Adrenal gland (tissue), 12 donors: ENCODE results near the gene KCNK2. TPM values are rescaled to one million over a fixed set of nuclear protein-coding genes. Genes with fewer than 3 reads are reported as not detected.

Experiments
- DNase-seq, 7 donors: peaks; one replicate each; pipeline ENCODE4 v3.0.0-alpha.2; 2019 to 2020
- H3K27ac ChIP-seq, 5 donors: fragments of 200-600 bp; sonication (generic) in 4 of 5; 1 replicate in 3 of 5; 2 replicates in 2 of 5; pipeline versions ENCODE4 v1.5.1 to v1.8.0; 2016 to 2020; ENCODE audit warnings: mild to moderate bottlenecking in 1 of 5
- H3K27me3 ChIP-seq: fragments of 200-600 bp; 2 replicates; pipeline ENCODE4 v1.8.0; 2021
- H3K36me3 ChIP-seq, 2 donors: fragments of 200-600 bp; replicated peaks in 1 of 2; 1 replicate in 1 of 2; 2 replicates in 1 of 2; pipeline versions ENCODE4 v1.5.1 to v1.8.0; 2018 to 2022
- H3K4me1 ChIP-seq, 2 donors: fragments of 200-600 bp; replicated peaks in 1 of 2; 1 replicate in 1 of 2; 2 replicates in 1 of 2; pipeline versions ENCODE4 v1.5.1 to v1.8.0; 2018 to 2021
- H3K4me3 ChIP-seq, 4 donors: fragments of 200-600 bp; sonication (generic) in 3 of 4; one replicate each; pipeline ENCODE4 v1.5.1; 2016 to 2018
- H3K9me3 ChIP-seq, 3 donors: fragments of 200-600 bp; sonication (generic) in 1 of 3; replicated peaks in 1 of 3; 1 replicate in 2 of 3; 2 replicates in 1 of 3; pipeline versions ENCODE4 v1.5.1 to v1.8.0; 2016 to 2021
- CTCF ChIP-seq, 6 experiments: fragments of 450-650 bp in 4 of 6; fragments of 200-600 bp in 2 of 6; sonication (generic) in 1 of 6; IDR thresholded peaks; 1 replicate in 5 of 6; 2 replicates in 1 of 6; pipeline versions ENCODE4 v1.5.1 to v1.8.0; 2016 to 2021; ENCODE audit warnings: antibody characterized with exemption in 6 of 6, mild to moderate bottlenecking in 2 of 6, moderate library complexity in 1 of 6
- POLR2A ChIP-seq, 2 donors: fragments of 450-650 bp; IDR thresholded peaks; one replicate each; pipeline ENCODE4 v1.6.1; 2017; ENCODE audit warnings: antibody characterized with exemption in 2 of 2, mild to moderate bottlenecking in 2 of 2, moderate library complexity in 1 of 2
- WGBS, 4 donors: extraction: QIAGEN DNeasy Blood & Tissue Kit in 2 of 4; methylation state at CpG; one replicate each; pipeline versions ENCODE4 v1.1.5 to v1.1.7; 2013 to 2017; 5-methylcytosine and 5-hydroxymethylcytosine counted together
- intact Hi-C, 2 donors: fragments of 100-400 bp; cut with DNase I; formaldehyde crosslinking; loops; one replicate each; pipeline versions ENCODE4 v1.14.1 to v1.15.0; 2022 to 2023
- polyA plus RNA-seq, 3 donors: library from polyadenylated mRNA; stranded (reverse); fragments of 200-250 nt in 2 of 3; fragments of 350-450 nt in 1 of 3; fragmentation: Illumina TruSeq in 1 of 3; extraction: RNeasy Lipid Tissue Mini Kit (QIAGEN cat#74804) in 1 of 3; gene quantifications; one replicate each; pipeline ENCODE4 v1.2.3, GENCODE V29; 2013 to 2014
- total RNA-seq, 9 donors: library from RNA; depleted of rRNA in 4 of 9; stranded (reverse); fragments of >200 nt in 4 of 9; fragments of 120-200 nt in 1 of 9; fragmentation: NEBNext Ultra II Directional in 1 of 9; extraction: Animal tissue kit (Norgen Biotek cat#: 25700) in 1 of 9; gene quantifications; one replicate each; pipeline versions ENCODE4 v1.1.0 to v1.2.4, GENCODE V29; 2013 to 2023
- donor health status: healthy with polysubstance abuse.
- donor health status: Bipolar disorder and iron deficiency.
- donor health status: DM: yes; HTN: yes; CAD: no.
- donor health status: DM: no; HTN: no; CAD: no.
- donor health status: DM: no; HTN: no; CAD: no.
- donor health status: DM: yes; HTN: yes; CAD: no.

KCNK2 gene
- total and polyA plus RNA-seq, 12 donors, result 13.8 to 138 (median 82.9) TPM

GRCh38 chr1:215133532-215133931, 51.0 kb downstream of the KCNK2 start:
- TF ChIP-seq CTCF (IDR thresholded peaks at IDR 0.05) (no peak), POLR2A (IDR thresholded peaks at IDR 0.05) (no peak)
- Histone ChIP-seq H3K4me3 (no peak overlapping the region), H3K4me1 (peaks cover 0 to 14% of the 10 kb centered on the region in 2 donors), H3K36me3 (no peaks in the 10 kb centered on the region), H3K27ac (no peak overlapping the region), H3K9me3 (no peaks in the 10 kb centered on the region), H3K27me3 (no peaks in the 10 kb centered on the region)
- no peak for DNase-seq
- intact Hi-C loops, result no loop called here
- 82 to 98% (median 91%) methylated on average over 1 of the region's 1 CpG for WGBS, 4 donors

DNA sequence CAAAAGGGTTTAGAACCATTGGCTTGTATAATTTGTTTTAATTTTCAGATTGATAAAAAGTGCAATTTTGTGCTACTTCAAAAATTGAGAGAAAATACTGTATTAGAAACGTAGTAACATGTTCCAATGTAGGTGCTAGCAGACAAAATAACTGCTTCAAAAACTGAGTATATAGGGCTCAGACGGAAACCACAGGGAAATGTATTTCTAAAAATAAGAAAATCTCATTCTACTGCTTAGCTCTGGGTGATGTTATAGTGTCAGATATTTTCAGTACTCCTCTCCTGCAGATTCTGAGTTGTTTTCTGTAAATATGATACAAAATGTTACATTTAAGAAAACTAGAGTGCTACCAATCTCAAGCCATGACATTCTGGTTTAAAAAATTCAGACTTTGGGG, 55.4 kb downstream of the KCNK2 start:
- Histone ChIP-seq H3K4me3 (no peak overlapping the region), H3K27me3 (no peaks in the 10 kb centered on the region), H3K9me3 (no peaks in the 10 kb centered on the region), H3K27ac (no peak overlapping the region), H3K36me3 (no peaks in the 10 kb centered on the region), H3K4me1 (peaks cover 0 to 4% of the 10 kb centered on the region in 2 donors)
- TF ChIP-seq POLR2A (IDR thresholded peaks at IDR 0.05), result no peak
- no peak for DNase-seq
- 45 to 84% (median 56%) methylated on average over 2 of the region's 2 CpGs for WGBS, 4 donors
- intact Hi-C loops, result no loop called here

GRCh38 chr1:215140135-215140534, 57.6 kb downstream of the KCNK2 start:
- no peak for DNase-seq
- Histone ChIP-seq H3K9me3 (no peaks in the 10 kb centered on the region), H3K27ac (no peak overlapping the region), H3K4me3 (no peak overlapping the region), H3K36me3 (no peaks in the 10 kb centered on the region), H3K4me1 (no peaks in the 10 kb centered on the region), H3K27me3 (no peaks in the 10 kb centered on the region)
- intact Hi-C loops, result no loop called here
- TF ChIP-seq POLR2A (IDR thresholded peaks at IDR 0.05), result no peak
- no peak for TF ChIP-seq CTCF (IDR thresholded peaks at IDR 0.05)
- WGBS, 4 donors, result 81 to 100% (median 94%) methylated on average over 1 of the region's 1 CpG

DNA sequence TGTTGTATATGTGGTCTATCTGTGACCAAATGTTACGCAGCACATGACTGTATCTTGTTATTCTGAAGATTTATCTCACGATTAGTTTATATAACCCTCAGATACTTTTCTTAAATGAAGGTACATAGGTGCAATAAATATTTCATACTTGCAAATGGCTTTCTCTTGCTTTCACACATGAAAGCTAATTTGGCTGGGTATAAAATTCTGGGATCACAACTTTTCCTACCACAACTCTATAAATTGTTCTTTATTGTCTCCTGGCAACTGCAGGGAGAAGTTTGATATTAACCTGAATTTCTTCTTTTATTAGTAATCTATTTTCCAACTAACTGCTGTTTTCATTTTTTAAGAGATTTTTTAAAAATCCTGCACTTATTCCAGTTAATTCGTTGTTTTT, 58.9 kb downstream of the KCNK2 start:
- H3K9me3 ChIP-seq, result no peaks in the 10 kb centered on the region
- DNase-seq, result no peak
- intact Hi-C loops, result no loop called here
- H3K36me3 ChIP-seq, result no peaks in the 10 kb centered on the region
- no peak overlapping the region for H3K4me3 ChIP-seq
- TF ChIP-seq CTCF (IDR thresholded peaks at IDR 0.05), result no peak
- TF ChIP-seq POLR2A (IDR thresholded peaks at IDR 0.05), result no peak
- H3K27ac ChIP-seq, result no peak overlapping the region
- 92 to 98% (median 96%) methylated on average over 3 of the region's 3 CpGs for WGBS, 4 donors
- H3K27me3 ChIP-seq, result no peaks in the 10 kb centered on the region
- peaks cover 0 to 5% of the 10 kb centered on the region in 2 donors for H3K4me1 ChIP-seq

GRCh38 chr1:215143497-215143896, 61.0 kb downstream of the KCNK2 start:
- 93 to 100% (median 96%) methylated on average over 2 of the region's 2 CpGs for WGBS, 4 donors
- H3K27ac ChIP-seq, result no peak overlapping the region
- intact Hi-C loops, result no loop called here

More at GRCh38 chr1:215143497-215143896, 61.0 kb downstream of the KCNK2 start:
- no peak for DNase-seq
- Histone ChIP-seq H3K4me3 (no peak overlapping the region), H3K27me3 (no peaks in the 10 kb centered on the region), H3K4me1 (peaks cover 0 to 5% of the 10 kb centered on the region in 2 donors), H3K9me3 (no peaks in the 10 kb centered on the region), H3K36me3 (no peaks in the 10 kb centered on the region)
- TF ChIP-seq POLR2A (IDR thresholded peaks at IDR 0.05) (no peak), CTCF (IDR thresholded peaks at IDR 0.05) (no peak)
